ENCODE results near the gene UFM1. TPM values are rescaled to one million over a fixed set of nuclear protein-coding genes. Genes with fewer than 3 reads are reported as not detected.

UFM1 gene
- total RNA-seq, 4 donors from 2014 or later = 22.6 to 31.0 (median 24.3) TPM

GRCh38 chr13:38348861-38349389 lies 726 bp upstream of the UFM1 start:
- Histone ChIP-seq H3K27ac (peak overlapping the region; percentile 87 to 94 (median 90)), H3K4me3 (peak overlapping the region; percentile 60 to 98 (median 88)), H3K27me3 (no peaks in the 10 kb centered on the region), H3K9me3 (no peaks in the 10 kb centered on the region), H3K36me3 (peaks cover 0 to 10% of the 10 kb centered on the region in 2 donors), H3K4me1 (peaks cover 12 to 21% of the 10 kb centered on the region in 2 donors)
- in situ Hi-C loops (cut with MboI; ENCODE audit: low sequenced_read_pairs in 4 of 4) = loop anchor here in 1 of 4 donors (25.0 kb wide), 1 partner anchor 1287 kb away; the partner anchor contains the start of gene SUPT20H
- intact Hi-C loops (cut with DNase I; ENCODE audit: low total_unique reads) = loop anchor here (5.0 kb wide), 1 partner anchor 688 kb away; the partner anchor contains the start of genes NHLRC3 and PROSER1
- peak in 1 of 2 donors; percentile 14 for ATAC-seq
- no peak for DNase-seq
- TF ChIP-seq CTCF (IDR thresholded peaks at IDR 0.05 in 4 of 5, conservative IDR thresholded peaks at IDR 0.05 in 1 of 5) (no peak), POLR2A (IDR thresholded peaks at IDR 0.05) (no peak)

GRCh38 chr13:38350114-38350617 lies 515 bp downstream of the UFM1 start:
- peak; percentile 42 to 53 for ATAC-seq
- intact Hi-C loops (cut with DNase I; ENCODE audit: low total_unique reads) = loop anchor here (2.0 kb wide), 1 partner anchor 1291 kb away; the partner anchor contains the start of gene SUPT20H
- Histone ChIP-seq H3K4me3 (peak overlapping the region; percentile 60 to 98 (median 88)), H3K4me1 (peaks cover 12 to 21% of the 10 kb centered on the region in 2 donors), H3K36me3 (peaks cover 1 to 22% of the 10 kb centered on the region in 2 donors), H3K9me3 (no peaks in the 10 kb centered on the region), H3K27me3 (no peaks in the 10 kb centered on the region), H3K27ac (peak overlapping the region; percentile 87 to 94 (median 90))
- in situ Hi-C loops (cut with MboI; ENCODE audit: low sequenced_read_pairs in 4 of 4) = no loop called here
- no peak for TF ChIP-seq POLR2A (IDR thresholded peaks at IDR 0.05)
- TF ChIP-seq CTCF (IDR thresholded peaks at IDR 0.05 in 4 of 5, conservative IDR thresholded peaks at IDR 0.05 in 1 of 5) = no peak
- DNase-seq = peak; percentile 25 to 55

GRCh38 chr13:38355595-38356119 lies 6.0 kb downstream of the UFM1 start:
- in situ Hi-C loops (cut with MboI; ENCODE audit: low sequenced_read_pairs in 4 of 4) (no loop called here), intact Hi-C loops (cut with DNase I; ENCODE audit: low total_unique reads) (no loop called here)
- H3K27me3 ChIP-seq = no peaks in the 10 kb centered on the region
- DNase-seq (no peak), ATAC-seq (no peak)
- TF ChIP-seq POLR2A (IDR thresholded peaks at IDR 0.05) (no peak), CTCF (IDR thresholded peaks at IDR 0.05 in 4 of 5, conservative IDR thresholded peaks at IDR 0.05 in 1 of 5) (no peak)
- H3K27ac ChIP-seq = no peak overlapping the region
- H3K4me3 ChIP-seq = no peak overlapping the region
- peaks cover 10 to 12% of the 10 kb centered on the region in 2 donors for H3K4me1 ChIP-seq
- H3K9me3 ChIP-seq = no peaks in the 10 kb centered on the region
- H3K36me3 ChIP-seq = peaks cover 3 to 54% of the 10 kb centered on the region in 2 donors

- H3K27me3 ChIP-seq = no peaks in the 10 kb centered on the region
- DNase-seq = no peak
- TF ChIP-seq CTCF (IDR thresholded peaks at IDR 0.05 in 4 of 5, conservative IDR thresholded peaks at IDR 0.05 in 1 of 5) = no peak
- no peak for TF ChIP-seq POLR2A (IDR thresholded peaks at IDR 0.05)
- no peak for ATAC-seq
- in situ Hi-C loops (cut with MboI; ENCODE audit: low sequenced_read_pairs in 4 of 4) (no loop called here), intact Hi-C loops (cut with DNase I; ENCODE audit: low total_unique reads) (no loop called here)
- no peaks in the 10 kb centered on the region for H3K9me3 ChIP-seq
- peaks cover 7 to 74% of the 10 kb centered on the region in 2 donors for H3K36me3 ChIP-seq
- no peaks in the 10 kb centered on the region for H3K4me1 ChIP-seq
- H3K4me3 ChIP-seq = no peak overlapping the region
- no peak overlapping the region for H3K27ac ChIP-seq
These were observed 9.0 kb downstream of the UFM1 start for GRCh38 chr13:38358684-38359083.

Measured in gastrocnemius medialis (tissue), 4 donors.